ENCODE measurements around the gene HOMER2.

DNA sequence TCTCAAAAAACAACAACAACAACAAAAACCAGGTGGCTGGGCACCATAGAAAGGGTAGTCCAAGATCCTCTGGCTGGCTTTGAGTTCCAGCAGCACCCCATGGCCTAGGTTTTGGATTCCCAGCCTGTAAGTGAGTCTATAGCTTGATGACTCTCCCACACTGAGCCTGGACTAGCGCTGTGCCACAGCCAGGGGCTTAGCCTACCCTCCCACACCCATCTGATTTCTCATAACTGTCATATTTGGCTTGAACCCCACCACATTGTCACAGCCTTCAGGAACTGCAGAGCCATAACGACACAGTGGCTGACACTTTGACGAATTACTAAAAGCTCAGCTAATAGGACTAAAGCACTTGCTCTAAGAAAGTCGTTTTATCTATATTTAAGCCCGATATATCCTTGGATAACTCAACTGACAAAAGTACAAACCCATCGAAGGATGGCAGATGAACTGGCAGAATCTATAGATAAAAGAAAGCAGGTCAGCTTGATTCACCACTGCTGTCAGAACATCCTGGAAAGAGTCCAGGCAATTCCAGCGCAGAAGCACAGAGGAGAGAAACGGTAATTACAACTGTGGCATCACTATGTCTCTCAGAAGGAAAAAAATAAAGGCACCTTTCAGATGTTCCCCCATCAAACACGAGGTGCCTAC, 62.1 kb downstream of the HOMER2 start:
- TF ChIP-seq, protein P1, sequence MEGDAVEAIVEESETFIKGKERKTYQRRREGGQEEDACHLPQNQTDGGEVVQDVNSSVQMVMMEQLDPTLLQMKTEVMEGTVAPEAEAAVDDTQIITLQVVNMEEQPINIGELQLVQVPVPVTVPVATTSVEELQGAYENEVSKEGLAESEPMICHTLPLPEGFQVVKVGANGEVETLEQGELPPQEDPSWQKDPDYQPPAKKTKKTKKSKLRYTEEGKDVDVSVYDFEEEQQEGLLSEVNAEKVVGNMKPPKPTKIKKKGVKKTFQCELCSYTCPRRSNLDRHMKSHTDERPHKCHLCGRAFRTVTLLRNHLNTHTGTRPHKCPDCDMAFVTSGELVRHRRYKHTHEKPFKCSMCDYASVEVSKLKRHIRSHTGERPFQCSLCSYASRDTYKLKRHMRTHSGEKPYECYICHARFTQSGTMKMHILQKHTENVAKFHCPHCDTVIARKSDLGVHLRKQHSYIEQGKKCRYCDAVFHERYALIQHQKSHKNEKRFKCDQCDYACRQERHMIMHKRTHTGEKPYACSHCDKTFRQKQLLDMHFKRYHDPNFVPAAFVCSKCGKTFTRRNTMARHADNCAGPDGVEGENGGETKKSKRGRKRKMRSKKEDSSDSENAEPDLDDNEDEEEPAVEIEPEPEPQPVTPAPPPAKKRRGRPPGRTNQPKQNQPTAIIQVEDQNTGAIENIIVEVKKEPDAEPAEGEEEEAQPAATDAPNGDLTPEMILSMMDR (IDR thresholded peaks at IDR 0.05) = peak in 1 of 6 experiments; percentile 8
- TF ChIP-seq POLR2A (IDR thresholded peaks at IDR 0.05) = no peak

Data from esophagus squamous epithelium (tissue), 4 donors.